RPMI7951 (cell line): ENCODE results near the gene EFR3B. TPM values are rescaled to one million over a fixed set of nuclear protein-coding genes. Genes with fewer than 3 reads are reported as not detected.

Experiments
- DNase-seq: peaks from one replicate; pipeline ENCODE4 v3.0.0-alpha.2; 2012; ENCODE audit warnings: low read depth
- total RNA-seq: library from RNA; depleted of rRNA; stranded (reverse); fragments of >200 nt; shearing (Covaris generic); gene quantifications from 2 replicates; pipeline ENCODE4 v1.2.3, GENCODE V29; 2014

Gene EFR3B
- total RNA-seq, 1 experiment from 2014 or later = 0.60 TPM

- DNase-seq = no peak
These were observed 7.8 kb upstream of the EFR3B start for GRCh38 chr2:25034081-25034480.

GRCh38 chr2:25035537-25036220 is 6.2 kb upstream of the EFR3B start:
- no peak for DNase-seq

GRCh38 chr2:25036221-25036559 is 5.7 kb upstream of the EFR3B start:
- no peak for DNase-seq

- DNase-seq = no peak
These were observed 2.8 kb upstream of the EFR3B start for GRCh38 chr2:25039126-25039525.

- DNase-seq = peak; percentile 32
These were observed 459 bp upstream of the EFR3B start for GRCh38 chr2:25041307-25041927.

GRCh38 chr2:25042321-25043240 is 705 bp downstream of the EFR3B start:
- peak; percentile 29 for DNase-seq

- peak; percentile 81 for DNase-seq
These were observed 1.5 kb downstream of the EFR3B start for GRCh38 chr2:25043241-25043867.

GRCh38 chr2:25044011-25044410 is 2.1 kb downstream of the EFR3B start:
- DNase-seq = no peak

GRCh38 chr2:25044990-25045389 is 3.1 kb downstream of the EFR3B start:
- no peak for DNase-seq

- no peak for DNase-seq
These were observed 7.5 kb downstream of the EFR3B start for GRCh38 chr2:25049422-25049821.

GRCh38 chr2:25050128-25050527 is 8.3 kb downstream of the EFR3B start:
- DNase-seq = no peak

- no peak for DNase-seq
These were observed 11.2 kb downstream of the EFR3B start for GRCh38 chr2:25053041-25053440.

- no peak for DNase-seq
These were observed 12.8 kb downstream of the EFR3B start for GRCh38 chr2:25054720-25055119.

- DNase-seq = no peak
These were observed 13.6 kb downstream of the EFR3B start for GRCh38 chr2:25055376-25055920.

- peak; percentile 14 for DNase-seq
These were observed 14.4 kb downstream of the EFR3B start for GRCh38 chr2:25056098-25056821.

GRCh38 chr2:25062511-25062917 is 20.6 kb downstream of the EFR3B start:
- DNase-seq = peak; percentile 77

GRCh38 chr2:25063876-25064660 is 22.2 kb downstream of the EFR3B start:
- DNase-seq = no peak

- no peak for DNase-seq
These were observed 23.9 kb downstream of the EFR3B start for GRCh38 chr2:25065768-25066167.

- no peak for DNase-seq
These were observed 24.6 kb downstream of the EFR3B start for GRCh38 chr2:25066455-25066854.

GRCh38 chr2:25068217-25068616 is 26.3 kb downstream of the EFR3B start:
- DNase-seq = no peak
